SK-N-SH treated with all-trans-retinoic acid at 6 μM for 48 hours (cell line): ENCODE data around the gene SYT3.

Source experiments
- ESRRG ChIP-seq: fragments of 250-450 bp; sonication (Bioruptor Pico); IDR thresholded peaks from 2 replicates; pipeline ENCODE4 v1.6.1; 2021; ENCODE audit warnings: mild to moderate bottlenecking
- PATZ1 ChIP-seq: fragments of 250-450 bp; sonication (Bioruptor Pico); IDR thresholded peaks from 2 replicates; pipeline ENCODE4 v1.8.0; 2020; ENCODE audit warnings: mild to moderate bottlenecking, moderate library complexity, borderline replicate concordance
- TCF4 ChIP-seq: fragments of 250-450 bp; sonication (Bioruptor Pico); IDR thresholded peaks from 2 replicates; pipeline ENCODE4 v1.8.0; 2021; ENCODE audit warnings: mild to moderate bottlenecking, moderate library complexity, borderline replicate concordance
- TSHZ2 ChIP-seq: fragments of 250-450 bp; sonication (Bioruptor Pico); IDR thresholded peaks from 2 replicates; pipeline ENCODE4 v1.5.0; 2020; ENCODE audit warnings: mild to moderate bottlenecking, moderate library complexity
- ZC3H10 ChIP-seq: fragments of 250-450 bp; sonication (Bioruptor Pico); IDR thresholded peaks from 2 replicates; pipeline ENCODE4 v1.5.1; 2021; ENCODE audit warnings: mild to moderate bottlenecking, moderate library complexity
- ZFP3 ChIP-seq: fragments of 250-450 bp; sonication (Bioruptor Pico); IDR thresholded peaks from 2 replicates; pipeline ENCODE4 v1.5.0; 2020; ENCODE audit warnings: mild to moderate bottlenecking, moderate library complexity
- ZFP30 ChIP-seq: fragments of 450-650 bp; formaldehyde crosslinking; IDR thresholded peaks from 2 replicates; pipeline ENCODE4 v1.5.0; 2022; ENCODE audit warnings: mild to moderate bottlenecking, moderate library complexity
- TF ChIP-seq, protein P1 (sequence below): fragments of 250-450 bp; sonication (Bioruptor Pico); IDR thresholded peaks from 2 replicates; pipeline ENCODE4 v1.5.1; 2020; ENCODE audit warnings: low read depth, mild to moderate bottlenecking, moderate library complexity

GRCh38 chr19:50629801-50630200, 9.9 kb downstream of the SYT3 start:
- TF ChIP-seq TCF4 (no peak), ZFP30 (CRISPR knock-in tag) (no peak), PATZ1 (CRISPR knock-in tag) (no peak), ZC3H10 (no peak), ZFP3 (CRISPR knock-in tag) (no peak), TSHZ2 (no peak), ESRRG (no peak)
- TF ChIP-seq, protein P1, sequence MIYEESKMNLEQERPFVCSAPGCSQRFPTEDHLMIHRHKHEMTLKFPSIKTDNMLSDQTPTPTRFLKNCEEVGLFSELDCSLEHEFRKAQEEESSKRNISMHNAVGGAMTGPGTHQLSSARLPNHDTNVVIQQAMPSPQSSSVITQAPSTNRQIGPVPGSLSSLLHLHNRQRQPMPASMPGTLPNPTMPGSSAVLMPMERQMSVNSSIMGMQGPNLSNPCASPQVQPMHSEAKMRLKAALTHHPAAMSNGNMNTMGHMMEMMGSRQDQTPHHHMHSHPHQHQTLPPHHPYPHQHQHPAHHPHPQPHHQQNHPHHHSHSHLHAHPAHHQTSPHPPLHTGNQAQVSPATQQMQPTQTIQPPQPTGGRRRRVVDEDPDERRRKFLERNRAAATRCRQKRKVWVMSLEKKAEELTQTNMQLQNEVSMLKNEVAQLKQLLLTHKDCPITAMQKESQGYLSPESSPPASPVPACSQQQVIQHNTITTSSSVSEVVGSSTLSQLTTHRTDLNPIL, result no peak
